ENCODE data around the gene ETS2.

The ETS2 gene

GRCh38 chr21:38809198-38809878 lies 3.6 kb downstream of the ETS2 start:
- H3K27me3 ChIP-seq (ENCODE audit: control insufficient read depth, insufficient read depth, low read length, poor library complexity, severe bottlenecking): peaks cover 22% of the 10 kb centered on the region
- no peak overlapping the region for H3K27ac ChIP-seq (ENCODE audit: insufficient read depth, low read depth, low read length, poor library complexity, severe bottlenecking)
- no peaks in the 10 kb centered on the region for H3K9me3 ChIP-seq (ENCODE audit: control insufficient read depth, low read length)
- 86% methylated on average over 2 of the region's 2 CpGs for WGBS, 2 experiments
- H3K4me3 ChIP-seq (ENCODE audit: insufficient read depth, low read depth, low read length): no peak overlapping the region
- H3K36me3 ChIP-seq (ENCODE audit: control insufficient read depth, insufficient read depth, low read length): peaks cover 2% of the 10 kb centered on the region
- peaks cover 13% of the 10 kb centered on the region for H3K4me1 ChIP-seq (ENCODE audit: control insufficient read depth, insufficient read depth, low read length)

- Histone ChIP-seq H3K27me3 (ENCODE audit: control insufficient read depth, insufficient read depth, low read length, poor library complexity, severe bottlenecking) (peaks cover 13% of the 10 kb centered on the region), H3K4me1 (ENCODE audit: control insufficient read depth, insufficient read depth, low read length) (peaks cover 13% of the 10 kb centered on the region), H3K9me3 (ENCODE audit: control insufficient read depth, low read length) (no peaks in the 10 kb centered on the region), H3K36me3 (ENCODE audit: control insufficient read depth, insufficient read depth, low read length) (peaks cover 11% of the 10 kb centered on the region), H3K27ac (ENCODE audit: insufficient read depth, low read depth, low read length, poor library complexity, severe bottlenecking) (no peak overlapping the region), H3K4me3 (ENCODE audit: insufficient read depth, low read depth, low read length) (no peak overlapping the region)
- 95% methylated on average over 8 of the region's 8 CpGs for WGBS, 2 experiments
These were observed 4.5 kb downstream of the ETS2 start for GRCh38 chr21:38810034-38810825.

DNA sequence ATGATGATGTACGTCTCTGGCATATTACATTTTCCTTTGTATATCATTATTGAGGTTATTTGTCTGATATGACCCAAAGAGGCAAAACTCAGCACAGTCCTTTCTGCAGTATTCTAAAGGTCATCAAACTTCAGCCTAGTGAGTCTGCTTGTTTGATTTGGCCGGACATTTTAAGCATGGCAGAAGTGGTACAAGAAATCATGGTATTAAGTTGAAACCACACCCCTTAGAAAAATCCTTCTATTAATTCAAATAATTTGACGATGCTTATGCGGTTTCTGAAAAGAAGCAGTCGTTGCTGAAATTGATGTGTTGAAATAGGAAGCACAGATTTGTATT lies 5.1 kb downstream of the ETS2 start:
- H3K27me3 ChIP-seq (ENCODE audit: control insufficient read depth, insufficient read depth, low read length, poor library complexity, severe bottlenecking): peaks cover 12% of the 10 kb centered on the region
- no peak overlapping the region for H3K4me3 ChIP-seq (ENCODE audit: insufficient read depth, low read depth, low read length)
- 71 to 75% methylated on average over 5 of the region's 5 CpGs for WGBS, 2 experiments
- no peaks in the 10 kb centered on the region for H3K9me3 ChIP-seq (ENCODE audit: control insufficient read depth, low read length)
- peaks cover 13% of the 10 kb centered on the region for H3K4me1 ChIP-seq (ENCODE audit: control insufficient read depth, insufficient read depth, low read length)
- H3K27ac ChIP-seq (ENCODE audit: insufficient read depth, low read depth, low read length, poor library complexity, severe bottlenecking): no peak overlapping the region
- peaks cover 14% of the 10 kb centered on the region for H3K36me3 ChIP-seq (ENCODE audit: control insufficient read depth, insufficient read depth, low read length)

DNA sequence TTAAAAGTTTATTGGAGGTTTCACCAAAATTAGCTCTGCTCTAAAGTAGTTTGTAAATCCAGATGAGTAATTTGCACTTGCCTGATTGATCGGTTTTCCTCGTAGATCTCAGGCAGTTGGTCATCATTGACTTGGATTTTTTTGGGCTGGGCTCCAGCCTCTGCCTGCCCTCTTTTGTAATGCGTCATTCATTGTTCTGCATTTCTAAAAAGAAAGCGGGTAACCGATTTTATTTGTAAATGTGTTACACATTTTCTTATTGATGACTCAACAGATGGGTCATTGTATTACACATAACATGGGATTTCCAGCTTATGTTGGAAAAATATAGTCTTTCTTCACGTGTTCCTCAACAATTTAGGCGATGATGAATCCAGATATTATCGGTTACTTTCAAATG lies 5.5 kb downstream of the ETS2 start:
- H3K27ac ChIP-seq (ENCODE audit: insufficient read depth, low read depth, low read length, poor library complexity, severe bottlenecking): no peak overlapping the region
- no peak overlapping the region for H3K4me3 ChIP-seq (ENCODE audit: insufficient read depth, low read depth, low read length)
- no peaks in the 10 kb centered on the region for H3K9me3 ChIP-seq (ENCODE audit: control insufficient read depth, low read length)
- WGBS, 2 experiments: 48 to 49% methylated on average over 7 to 8 of the region's 8 CpGs
- peaks cover 12% of the 10 kb centered on the region for H3K27me3 ChIP-seq (ENCODE audit: control insufficient read depth, insufficient read depth, low read length, poor library complexity, severe bottlenecking)
- peaks cover 14% of the 10 kb centered on the region for H3K36me3 ChIP-seq (ENCODE audit: control insufficient read depth, insufficient read depth, low read length)
- peaks cover 13% of the 10 kb centered on the region for H3K4me1 ChIP-seq (ENCODE audit: control insufficient read depth, insufficient read depth, low read length)

- Histone ChIP-seq H3K4me1 (ENCODE audit: control insufficient read depth, insufficient read depth, low read length) (no peaks in the 10 kb centered on the region), H3K27me3 (ENCODE audit: control insufficient read depth, insufficient read depth, low read length, poor library complexity, severe bottlenecking) (no peaks in the 10 kb centered on the region), H3K4me3 (ENCODE audit: insufficient read depth, low read depth, low read length) (no peak overlapping the region), H3K9me3 (ENCODE audit: control insufficient read depth, low read length) (no peaks in the 10 kb centered on the region), H3K36me3 (ENCODE audit: control insufficient read depth, insufficient read depth, low read length) (peaks cover 23% of the 10 kb centered on the region), H3K27ac (ENCODE audit: insufficient read depth, low read depth, low read length, poor library complexity, severe bottlenecking) (no peak overlapping the region)
- WGBS, 2 experiments: 61 to 73% methylated on average over 2 of the region's 2 CpGs
These were observed 7.4 kb downstream of the ETS2 start for GRCh38 chr21:38813143-38813542.

DNA sequence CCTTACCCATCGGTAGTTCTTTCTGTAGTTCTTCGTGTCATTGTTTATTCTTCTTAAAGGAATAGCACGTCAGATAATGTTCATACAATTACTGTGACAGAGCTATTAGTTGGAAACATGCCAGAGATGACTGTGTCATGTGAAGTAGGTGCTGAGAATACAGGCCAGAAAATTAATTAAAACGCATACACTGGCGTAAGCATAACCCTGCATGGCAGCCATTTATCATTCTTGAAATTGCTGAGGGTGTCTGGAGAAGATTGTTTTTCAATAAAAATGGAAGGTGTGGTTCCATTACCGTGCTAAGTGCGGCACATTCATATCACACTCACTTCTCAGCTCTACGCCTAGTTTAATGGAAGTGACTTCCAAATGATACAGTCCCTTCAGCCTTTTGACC lies 7.8 kb downstream of the ETS2 start:
- peaks cover 27% of the 10 kb centered on the region for H3K36me3 ChIP-seq (ENCODE audit: control insufficient read depth, insufficient read depth, low read length)
- H3K4me3 ChIP-seq (ENCODE audit: insufficient read depth, low read depth, low read length): no peak overlapping the region
- H3K27me3 ChIP-seq (ENCODE audit: control insufficient read depth, insufficient read depth, low read length, poor library complexity, severe bottlenecking): no peaks in the 10 kb centered on the region
- no peak overlapping the region for H3K27ac ChIP-seq (ENCODE audit: insufficient read depth, low read depth, low read length, poor library complexity, severe bottlenecking)
- no peaks in the 10 kb centered on the region for H3K9me3 ChIP-seq (ENCODE audit: control insufficient read depth, low read length)
- no peaks in the 10 kb centered on the region for H3K4me1 ChIP-seq (ENCODE audit: control insufficient read depth, insufficient read depth, low read length)
- 84 to 86% methylated on average over 8 of the region's 8 CpGs for WGBS, 2 experiments

- Histone ChIP-seq H3K27ac (ENCODE audit: insufficient read depth, low read depth, low read length, poor library complexity, severe bottlenecking) (no peak overlapping the region), H3K36me3 (ENCODE audit: control insufficient read depth, insufficient read depth, low read length) (peaks cover 35% of the 10 kb centered on the region), H3K9me3 (ENCODE audit: control insufficient read depth, low read length) (no peaks in the 10 kb centered on the region), H3K4me1 (ENCODE audit: control insufficient read depth, insufficient read depth, low read length) (no peaks in the 10 kb centered on the region), H3K4me3 (ENCODE audit: insufficient read depth, low read depth, low read length) (no peak overlapping the region), H3K27me3 (ENCODE audit: control insufficient read depth, insufficient read depth, low read length, poor library complexity, severe bottlenecking) (no peaks in the 10 kb centered on the region)
- WGBS, 2 experiments: 80 to 83% methylated on average over 16 of the region's 16 CpGs
These were observed 8.7 kb downstream of the ETS2 start for GRCh38 chr21:38814126-38815059.

- H3K36me3 ChIP-seq (ENCODE audit: control insufficient read depth, insufficient read depth, low read length): peaks cover 41% of the 10 kb centered on the region
These were observed 9.3 kb downstream of the ETS2 start for GRCh38 chr21:38815060-38815405.

GRCh38 chr21:38816400-38816977 lies 10.8 kb downstream of the ETS2 start:
- 95 to 97% methylated on average over 9 to 10 of the region's 10 CpGs for WGBS, 2 experiments
- Histone ChIP-seq H3K4me3 (ENCODE audit: insufficient read depth, low read depth, low read length) (no peak overlapping the region), H3K27me3 (ENCODE audit: control insufficient read depth, insufficient read depth, low read length, poor library complexity, severe bottlenecking) (no peaks in the 10 kb centered on the region), H3K27ac (ENCODE audit: insufficient read depth, low read depth, low read length, poor library complexity, severe bottlenecking) (no peak overlapping the region), H3K36me3 (ENCODE audit: control insufficient read depth, insufficient read depth, low read length) (peaks cover 42% of the 10 kb centered on the region), H3K9me3 (ENCODE audit: control insufficient read depth, low read length) (no peaks in the 10 kb centered on the region), H3K4me1 (ENCODE audit: control insufficient read depth, insufficient read depth, low read length) (no peaks in the 10 kb centered on the region)

More at GRCh38 chr21:38815060-38815405, 9.3 kb downstream of the ETS2 start:
- no peak overlapping the region for H3K27ac ChIP-seq (ENCODE audit: insufficient read depth, low read depth, low read length, poor library complexity, severe bottlenecking)
- WGBS, 2 experiments: 94 to 98% methylated on average over 2 of the region's 2 CpGs
- H3K4me1 ChIP-seq (ENCODE audit: control insufficient read depth, insufficient read depth, low read length): no peaks in the 10 kb centered on the region
- H3K4me3 ChIP-seq (ENCODE audit: insufficient read depth, low read depth, low read length): no peak overlapping the region
- no peaks in the 10 kb centered on the region for H3K27me3 ChIP-seq (ENCODE audit: control insufficient read depth, insufficient read depth, low read length, poor library complexity, severe bottlenecking)
- no peaks in the 10 kb centered on the region for H3K9me3 ChIP-seq (ENCODE audit: control insufficient read depth, low read length)
